GM12872 (cell line): ENCODE data around the gene KLC4.

Source experiments
- TF ChIP-seq, protein P1 (sequence below): IDR thresholded peaks from 3 replicates; pipeline ENCODE4 v1.5.1; 2011; ENCODE audit warnings: low read depth, mild to moderate bottlenecking, low read length, moderate library complexity; ENCODE audit not compliant: insufficient read depth

The KLC4 gene

DNA sequence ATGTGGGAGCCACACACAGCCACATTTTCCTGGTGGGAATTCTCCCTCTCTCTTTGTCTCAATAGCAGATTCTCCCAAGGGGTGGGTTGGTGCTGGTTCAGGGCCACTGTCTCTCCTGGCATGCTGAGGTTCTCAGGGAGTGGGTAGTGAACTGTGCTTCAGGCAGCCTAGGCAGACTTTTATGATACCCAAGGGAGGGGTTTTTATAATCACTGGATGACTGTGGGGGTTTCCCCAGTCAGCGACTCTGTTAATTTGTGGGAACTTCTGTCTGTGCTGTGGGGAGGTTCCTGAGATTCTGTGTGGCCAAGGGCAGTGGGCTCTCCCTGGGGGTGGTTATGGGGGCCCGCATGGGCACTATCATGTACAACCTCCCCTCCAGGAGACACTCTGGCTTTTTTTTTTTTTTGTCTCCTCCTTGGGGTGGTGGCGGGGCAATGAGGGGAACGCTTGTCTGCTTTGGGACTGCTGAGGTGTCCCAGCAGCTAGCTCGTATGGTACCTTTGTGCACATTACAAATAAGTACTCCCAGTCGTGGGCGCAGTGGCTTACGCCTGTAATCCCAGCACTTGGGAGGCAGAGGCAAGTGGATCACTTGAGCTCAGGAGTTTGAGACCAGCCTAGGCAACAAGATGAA, 26.7 kb downstream of the KLC4 start:
- TF ChIP-seq, protein P1, sequence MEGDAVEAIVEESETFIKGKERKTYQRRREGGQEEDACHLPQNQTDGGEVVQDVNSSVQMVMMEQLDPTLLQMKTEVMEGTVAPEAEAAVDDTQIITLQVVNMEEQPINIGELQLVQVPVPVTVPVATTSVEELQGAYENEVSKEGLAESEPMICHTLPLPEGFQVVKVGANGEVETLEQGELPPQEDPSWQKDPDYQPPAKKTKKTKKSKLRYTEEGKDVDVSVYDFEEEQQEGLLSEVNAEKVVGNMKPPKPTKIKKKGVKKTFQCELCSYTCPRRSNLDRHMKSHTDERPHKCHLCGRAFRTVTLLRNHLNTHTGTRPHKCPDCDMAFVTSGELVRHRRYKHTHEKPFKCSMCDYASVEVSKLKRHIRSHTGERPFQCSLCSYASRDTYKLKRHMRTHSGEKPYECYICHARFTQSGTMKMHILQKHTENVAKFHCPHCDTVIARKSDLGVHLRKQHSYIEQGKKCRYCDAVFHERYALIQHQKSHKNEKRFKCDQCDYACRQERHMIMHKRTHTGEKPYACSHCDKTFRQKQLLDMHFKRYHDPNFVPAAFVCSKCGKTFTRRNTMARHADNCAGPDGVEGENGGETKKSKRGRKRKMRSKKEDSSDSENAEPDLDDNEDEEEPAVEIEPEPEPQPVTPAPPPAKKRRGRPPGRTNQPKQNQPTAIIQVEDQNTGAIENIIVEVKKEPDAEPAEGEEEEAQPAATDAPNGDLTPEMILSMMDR = no peak

DNA sequence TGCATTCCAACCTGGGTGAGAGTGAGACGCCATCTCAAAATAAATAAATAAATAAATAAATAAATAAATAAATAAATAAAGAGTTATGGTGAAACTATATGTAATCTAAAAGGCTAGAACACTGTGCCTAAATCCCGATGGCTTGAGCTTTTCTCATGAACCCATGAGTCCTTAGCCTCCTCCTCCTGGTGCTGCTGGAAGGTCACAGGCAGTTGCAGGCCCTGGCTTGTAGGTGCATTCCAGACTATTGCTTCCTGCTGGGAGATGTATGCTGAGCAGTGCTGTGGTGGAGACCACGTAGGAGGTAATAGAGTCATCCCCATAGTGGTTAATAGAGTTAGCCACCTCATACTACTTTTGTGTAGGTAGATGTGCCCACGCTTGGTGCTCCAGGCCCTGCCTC, 29.2 kb downstream of the KLC4 start:
- TF ChIP-seq, protein P1 = no peak

DNA sequence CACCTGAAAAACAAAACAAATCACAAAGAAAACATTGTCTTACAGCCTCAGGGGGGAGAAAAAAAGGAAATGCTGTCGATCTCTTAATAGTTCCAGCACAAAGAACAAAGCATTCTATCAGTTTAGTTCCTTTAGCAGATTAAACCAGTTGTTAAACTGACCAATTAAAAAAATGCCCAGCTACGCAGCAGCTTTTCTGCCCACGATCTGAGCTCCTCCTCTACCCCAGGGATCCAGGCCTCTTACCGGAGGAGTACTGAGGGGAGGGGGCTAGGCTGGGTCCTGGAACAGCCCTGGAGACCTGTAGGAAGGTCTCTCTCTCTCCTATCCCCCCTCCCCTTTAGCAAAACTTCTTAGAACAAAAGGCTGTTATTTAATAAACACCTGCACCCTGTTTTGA, 30.0 kb downstream of the KLC4 start:
- TF ChIP-seq, protein P1 = no peak

DNA sequence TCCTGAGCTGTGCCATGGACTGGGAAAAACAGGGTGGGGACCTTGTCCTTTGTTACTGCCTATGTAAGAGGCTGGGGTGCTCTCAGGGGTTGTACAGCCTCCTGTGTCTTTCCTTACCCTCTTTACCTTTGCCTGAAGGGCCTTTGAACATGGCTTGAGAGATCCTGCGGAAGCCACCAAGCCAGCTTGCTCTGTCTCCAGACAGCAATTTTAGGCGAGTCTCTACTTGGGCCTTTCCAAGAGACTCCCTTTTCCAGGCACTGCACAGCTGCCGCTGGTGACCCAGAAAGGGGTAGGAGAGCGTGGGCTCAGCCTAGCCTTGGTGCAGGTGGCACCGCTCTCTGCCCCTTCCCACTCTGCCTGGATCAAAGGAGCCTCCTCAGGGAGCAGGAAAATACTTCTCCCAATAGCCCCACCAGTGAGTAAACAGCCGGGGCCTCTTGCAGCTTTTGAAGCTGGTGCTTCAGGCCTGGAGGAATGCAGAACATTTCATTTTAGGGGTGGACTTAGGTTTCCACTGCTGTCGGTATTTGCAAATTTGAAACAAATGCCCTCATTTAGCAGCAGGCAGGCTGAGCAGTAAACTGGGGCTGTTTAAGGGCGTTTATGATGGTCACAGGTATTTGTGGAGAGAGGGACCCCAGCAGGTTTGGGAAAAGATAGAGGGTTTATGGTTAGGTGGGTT, 30.6 kb downstream of the KLC4 start:
- TF ChIP-seq, protein P1 = no peak

DNA sequence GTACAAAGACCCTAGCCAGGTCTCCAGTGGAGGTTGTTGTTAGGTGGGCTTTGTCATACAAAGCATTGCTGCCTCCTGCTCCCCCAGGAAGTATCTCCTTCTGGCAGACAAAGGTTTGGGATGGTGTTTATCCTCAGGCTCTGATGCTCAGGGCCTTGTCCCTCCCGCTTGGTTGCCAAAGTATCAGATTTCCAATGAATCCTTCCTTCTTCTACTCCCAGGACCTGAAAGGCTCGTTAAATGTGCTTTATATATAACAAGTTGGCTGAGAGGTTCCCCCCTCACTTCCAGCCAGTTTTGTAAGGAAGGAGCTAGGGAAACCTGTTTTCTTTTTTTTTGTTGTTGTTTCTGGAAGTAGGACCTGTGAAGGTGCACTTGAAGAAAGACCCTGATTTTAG, 31.1 kb downstream of the KLC4 start:
- TF ChIP-seq, protein P1 = no peak

DNA sequence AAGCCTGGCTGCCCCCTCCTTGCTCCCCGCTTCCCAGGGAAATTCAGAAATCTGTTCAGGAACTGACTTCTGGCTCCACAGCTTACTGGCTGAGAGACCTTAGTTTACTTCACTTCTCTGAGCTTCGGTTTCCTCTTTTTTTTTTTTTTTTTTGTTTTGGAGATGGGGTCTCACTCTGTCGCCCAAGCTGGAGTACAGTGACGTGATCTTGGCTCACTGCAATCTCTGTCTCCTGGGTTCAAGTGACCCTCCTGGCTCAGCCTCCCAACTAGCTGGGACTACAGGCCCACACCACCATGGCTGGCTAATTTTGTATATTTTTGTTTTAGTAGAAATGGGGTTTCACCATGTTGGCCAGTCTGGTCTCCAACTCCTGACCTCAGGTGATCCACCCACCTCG, 31.6 kb downstream of the KLC4 start:
- TF ChIP-seq, protein P1 = no peak

DNA sequence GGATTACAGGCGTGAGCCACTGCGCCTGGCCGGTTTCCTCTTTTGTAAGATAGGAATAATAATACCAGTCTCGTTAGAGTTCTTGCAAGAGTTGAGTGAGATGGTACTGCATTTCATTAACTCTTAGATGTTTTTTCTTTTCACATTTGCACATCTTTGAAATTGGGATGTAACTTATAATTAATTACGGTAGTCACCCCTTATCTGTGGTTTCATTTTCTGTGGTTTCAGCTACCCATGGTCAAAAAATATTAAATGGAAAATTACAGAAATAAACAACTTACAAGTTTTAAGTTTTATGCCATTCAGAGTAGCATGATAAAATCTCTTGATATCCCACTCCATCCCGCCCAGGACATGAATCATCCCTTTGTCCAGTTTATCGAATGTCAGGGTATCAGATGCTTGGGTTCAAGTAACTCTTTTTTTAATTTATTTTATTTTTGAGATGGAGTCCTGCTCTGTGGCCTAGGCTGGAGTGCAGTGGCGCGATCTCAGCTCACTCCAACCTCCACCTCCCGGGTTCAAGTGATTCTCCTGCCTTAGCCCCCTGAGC, 32.1 kb downstream of the KLC4 start:
- TF ChIP-seq, protein P1 = no peak
